ENCODE measurements around the gene KLF2.

GRCh38 chr19:16351133-16351809 is 26.6 kb downstream of the KLF2 start:
- no peak for TF ChIP-seq ZNF274 (IDR thresholded peaks at IDR 0.05; ENCODE audit: low read depth, low read length)
- TF ChIP-seq SUZ12 (IDR thresholded peaks at IDR 0.05; ENCODE audit: extremely low read depth, insufficient read depth, insufficient read length): no peak
- no peak for TF ChIP-seq YY1 (IDR thresholded peaks at IDR 0.05; ENCODE audit: insufficient read depth, insufficient read length)

Measured in NT2/D1 (cell line).